ENCODE data around the gene ACADM. TPM values are rescaled to one million over a fixed set of nuclear protein-coding genes. Genes with fewer than 3 reads are reported as not detected.

ACADM gene
- total and polyA plus RNA-seq, 2 of the 13 experiments (the other 11 are each of a cell fraction or from before 2014, with no cell fraction given) = 43.7 to 92.2 TPM

- TF ChIP-seq TFDP1 (CRISPR knock-in tag; IDR thresholded peaks at IDR 0.05; ENCODE audit: borderline replicate concordance) = peak; percentile 67; the same call in 1 of the 2 replicates
- no peak for TF ChIP-seq ZNF780A (CRISPR knock-in tag; IDR thresholded peaks at IDR 0.05)
- peak; percentile 82 for TF ChIP-seq NCOR1 (IDR thresholded peaks at IDR 0.05; ENCODE audit: borderline replicate concordance, low read length)
- TF ChIP-seq, protein P1, sequence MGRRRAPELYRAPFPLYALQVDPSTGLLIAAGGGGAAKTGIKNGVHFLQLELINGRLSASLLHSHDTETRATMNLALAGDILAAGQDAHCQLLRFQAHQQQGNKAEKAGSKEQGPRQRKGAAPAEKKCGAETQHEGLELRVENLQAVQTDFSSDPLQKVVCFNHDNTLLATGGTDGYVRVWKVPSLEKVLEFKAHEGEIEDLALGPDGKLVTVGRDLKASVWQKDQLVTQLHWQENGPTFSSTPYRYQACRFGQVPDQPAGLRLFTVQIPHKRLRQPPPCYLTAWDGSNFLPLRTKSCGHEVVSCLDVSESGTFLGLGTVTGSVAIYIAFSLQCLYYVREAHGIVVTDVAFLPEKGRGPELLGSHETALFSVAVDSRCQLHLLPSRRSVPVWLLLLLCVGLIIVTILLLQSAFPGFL (CRISPR knock-in tag; IDR thresholded peaks at IDR 0.05) = no peak
- no peak for TF ChIP-seq ZNF737 (CRISPR knock-in tag; IDR thresholded peaks at IDR 0.05; ENCODE audit: borderline replicate concordance)
- peak; percentile 100 for TF ChIP-seq POLR2A (IDR thresholded peaks at IDR 0.05; ENCODE audit: insufficient read depth in 1 of 2, low read depth in 2 of 2, low read length in 2 of 2)
- no peak for TF ChIP-seq ZNF207 (IDR thresholded peaks at IDR 0.05; ENCODE audit: borderline replicate concordance)
- TF ChIP-seq NFE2L2 (IDR thresholded peaks at IDR 0.05; ENCODE audit: low read length) = peak; percentile 49; the same call in 1 of the 2 replicates
- TF ChIP-seq ZNF124 (CRISPR knock-in tag; IDR thresholded peaks at IDR 0.05) = no peak
- peak; percentile 47; the same call in 1 of the 2 replicates for TF ChIP-seq SRY (CRISPR knock-in tag; IDR thresholded peaks at IDR 0.05)
- TF ChIP-seq HOXA7 (CRISPR knock-in tag; IDR thresholded peaks at IDR 0.05) = no peak
- 0 out of 2 replicates have a peak, but pooled peaks have one; percentile 35 for TF ChIP-seq PAX8 (CRISPR knock-in tag; IDR thresholded peaks at IDR 0.05; ENCODE audit: borderline replicate concordance)
- TF ChIP-seq ZNF589 (CRISPR knock-in tag; conservative IDR thresholded peaks at IDR 0.05) = no peak
- TF ChIP-seq ZNF276 (CRISPR knock-in tag; IDR thresholded peaks at IDR 0.05; ENCODE audit: low read depth) = peak; percentile 25; the same call in 1 of the 2 replicates
- no peak for TF ChIP-seq TOPORS (CRISPR knock-in tag; IDR thresholded peaks at IDR 0.05)
- TF ChIP-seq ZUFSP (CRISPR knock-in tag; IDR thresholded peaks at IDR 0.05; ENCODE audit: borderline replicate concordance) = no peak
- peak; percentile 92 for TF ChIP-seq KDM5A (IDR thresholded peaks at IDR 0.05; ENCODE audit: borderline replicate concordance, low read length)
- TF ChIP-seq ZNF292 (CRISPR knock-in tag; IDR thresholded peaks at IDR 0.05; ENCODE audit: borderline replicate concordance, low read depth) = no peak
Observed at GRCh38 chr1:75785983-75786853, 61.7 kb downstream of the ACADM start, which contains the start of gene RABGGTB (continued).
